ENCODE results near the gene TLR9. TPM values are rescaled to one million over a fixed set of nuclear protein-coding genes. Genes with fewer than 3 reads are reported as not detected.

TLR9 gene
- total RNA-seq, 1 donor from 2014 or later, result not detected

DNA sequence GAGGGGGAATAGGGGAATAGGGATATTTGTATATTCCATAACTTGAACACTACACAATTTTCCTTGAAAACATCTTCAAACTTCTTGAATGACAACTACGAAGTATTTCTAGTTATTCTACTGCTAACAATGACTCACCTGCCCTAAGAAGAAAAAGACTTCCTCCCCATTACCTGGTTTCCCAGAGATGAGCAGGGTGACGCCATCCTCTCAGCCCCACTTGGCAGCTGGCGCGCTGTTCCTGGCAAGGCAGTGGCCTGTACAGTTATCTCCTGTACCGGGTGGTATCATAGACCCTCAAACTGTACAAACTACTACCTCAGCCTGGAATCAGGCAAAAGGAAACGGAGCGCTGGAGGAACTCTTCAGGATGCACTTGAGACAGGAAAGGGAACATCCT is 42.6 kb upstream of the TLR9 start:
- Histone ChIP-seq H3K4me3 (ENCODE audit: low read depth, low read length) (no peak overlapping the region), H3K27me3 (ENCODE audit: control insufficient read depth, insufficient read depth, low read length) (no peaks in the 10 kb centered on the region), H3K36me3 (ENCODE audit: control insufficient read depth, insufficient read depth, low read length) (peaks cover 14% of the 10 kb centered on the region)
- peak; percentile 59 for DNase-seq (ENCODE audit: low read depth)
- TF ChIP-seq, protein P1, sequence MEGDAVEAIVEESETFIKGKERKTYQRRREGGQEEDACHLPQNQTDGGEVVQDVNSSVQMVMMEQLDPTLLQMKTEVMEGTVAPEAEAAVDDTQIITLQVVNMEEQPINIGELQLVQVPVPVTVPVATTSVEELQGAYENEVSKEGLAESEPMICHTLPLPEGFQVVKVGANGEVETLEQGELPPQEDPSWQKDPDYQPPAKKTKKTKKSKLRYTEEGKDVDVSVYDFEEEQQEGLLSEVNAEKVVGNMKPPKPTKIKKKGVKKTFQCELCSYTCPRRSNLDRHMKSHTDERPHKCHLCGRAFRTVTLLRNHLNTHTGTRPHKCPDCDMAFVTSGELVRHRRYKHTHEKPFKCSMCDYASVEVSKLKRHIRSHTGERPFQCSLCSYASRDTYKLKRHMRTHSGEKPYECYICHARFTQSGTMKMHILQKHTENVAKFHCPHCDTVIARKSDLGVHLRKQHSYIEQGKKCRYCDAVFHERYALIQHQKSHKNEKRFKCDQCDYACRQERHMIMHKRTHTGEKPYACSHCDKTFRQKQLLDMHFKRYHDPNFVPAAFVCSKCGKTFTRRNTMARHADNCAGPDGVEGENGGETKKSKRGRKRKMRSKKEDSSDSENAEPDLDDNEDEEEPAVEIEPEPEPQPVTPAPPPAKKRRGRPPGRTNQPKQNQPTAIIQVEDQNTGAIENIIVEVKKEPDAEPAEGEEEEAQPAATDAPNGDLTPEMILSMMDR (IDR thresholded peaks at IDR 0.05; ENCODE audit: insufficient read depth, low read length, severe bottlenecking), result no peak
- no peak for FAIRE-seq

DNA sequence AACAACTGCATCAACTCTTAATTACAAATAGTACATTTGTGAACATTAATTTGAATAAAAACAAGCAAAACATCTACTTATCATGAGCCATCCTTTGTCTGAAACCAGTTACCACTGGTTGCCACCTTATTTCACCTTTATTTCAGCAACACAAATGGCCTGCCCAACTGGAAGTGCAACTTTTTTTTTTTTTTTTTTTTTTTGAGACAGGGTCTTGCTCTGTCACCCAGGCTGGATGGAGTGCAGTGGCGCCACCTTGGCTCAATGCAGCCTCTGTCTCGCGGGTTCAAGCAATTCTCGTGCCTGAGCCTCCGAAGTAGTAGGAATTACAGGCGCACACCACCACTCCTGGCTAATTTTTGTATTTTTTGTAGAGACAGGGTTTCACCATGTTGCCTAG is 39.9 kb upstream of the TLR9 start:
- Histone ChIP-seq H3K36me3 (ENCODE audit: control insufficient read depth, insufficient read depth, low read length) (peaks cover 20% of the 10 kb centered on the region), H3K27me3 (ENCODE audit: control insufficient read depth, insufficient read depth, low read length) (no peaks in the 10 kb centered on the region), H3K4me3 (ENCODE audit: low read depth, low read length) (no peak overlapping the region)
- peak; percentile 23 for DNase-seq (ENCODE audit: low read depth)
- TF ChIP-seq, protein P1 (IDR thresholded peaks at IDR 0.05; ENCODE audit: insufficient read depth, low read length, severe bottlenecking), result peak; percentile 12
- FAIRE-seq, result no peak

DNA sequence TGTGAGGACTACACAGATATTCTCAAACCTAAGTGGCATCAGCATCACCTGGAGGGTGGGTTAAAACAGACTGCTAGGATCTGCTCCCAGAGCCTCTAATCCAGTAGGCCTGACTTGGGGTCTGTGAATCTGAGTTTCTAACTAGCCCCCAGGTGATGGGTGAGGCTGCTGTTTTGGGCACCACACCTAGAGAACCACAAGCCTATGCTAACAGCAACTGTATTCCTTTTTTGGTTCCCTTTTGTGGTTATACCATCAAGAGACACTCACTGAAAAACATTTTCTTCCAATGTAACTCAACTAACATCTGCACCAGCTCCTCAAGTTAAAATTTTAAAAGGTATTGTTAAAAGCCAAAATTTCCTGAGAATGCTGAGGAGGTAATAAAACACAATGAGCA is 37.0 kb upstream of the TLR9 start:
- no peaks in the 10 kb centered on the region for H3K27me3 ChIP-seq (ENCODE audit: control insufficient read depth, insufficient read depth, low read length)
- no peak for FAIRE-seq
- peaks cover 32% of the 10 kb centered on the region for H3K36me3 ChIP-seq (ENCODE audit: control insufficient read depth, insufficient read depth, low read length)
- DNase-seq (ENCODE audit: low read depth), result no peak
- no peak overlapping the region for H3K4me3 ChIP-seq (ENCODE audit: low read depth, low read length)
- TF ChIP-seq, protein P1 (IDR thresholded peaks at IDR 0.05; ENCODE audit: insufficient read depth, low read length, severe bottlenecking), result no peak

DNA sequence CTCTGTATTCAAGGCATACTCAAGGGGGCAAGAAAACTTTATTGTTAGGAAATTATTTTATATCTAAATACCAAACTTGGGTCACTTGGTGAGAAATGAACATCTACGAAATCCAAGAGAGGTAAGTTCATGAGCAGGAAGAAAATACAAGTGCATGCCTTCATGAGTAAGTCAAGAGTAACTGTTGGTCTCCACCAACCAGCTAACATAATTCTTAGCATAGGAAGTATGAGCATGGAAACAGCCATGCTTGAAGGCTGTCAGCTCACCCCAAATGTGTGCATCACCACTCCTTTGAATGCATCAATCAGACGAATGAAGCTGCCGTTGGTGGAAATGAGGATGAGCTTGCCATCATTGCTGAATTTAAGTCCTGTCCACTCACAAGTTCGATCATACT is 34.0 kb upstream of the TLR9 start:
- no peak overlapping the region for H3K4me3 ChIP-seq (ENCODE audit: low read depth, low read length)
- peaks cover 31% of the 10 kb centered on the region for H3K36me3 ChIP-seq (ENCODE audit: control insufficient read depth, insufficient read depth, low read length)
- no peak for DNase-seq (ENCODE audit: low read depth)
- TF ChIP-seq, protein P1 (IDR thresholded peaks at IDR 0.05; ENCODE audit: insufficient read depth, low read length, severe bottlenecking), result no peak
- no peaks in the 10 kb centered on the region for H3K27me3 ChIP-seq (ENCODE audit: control insufficient read depth, insufficient read depth, low read length)
- no peak for FAIRE-seq

DNA sequence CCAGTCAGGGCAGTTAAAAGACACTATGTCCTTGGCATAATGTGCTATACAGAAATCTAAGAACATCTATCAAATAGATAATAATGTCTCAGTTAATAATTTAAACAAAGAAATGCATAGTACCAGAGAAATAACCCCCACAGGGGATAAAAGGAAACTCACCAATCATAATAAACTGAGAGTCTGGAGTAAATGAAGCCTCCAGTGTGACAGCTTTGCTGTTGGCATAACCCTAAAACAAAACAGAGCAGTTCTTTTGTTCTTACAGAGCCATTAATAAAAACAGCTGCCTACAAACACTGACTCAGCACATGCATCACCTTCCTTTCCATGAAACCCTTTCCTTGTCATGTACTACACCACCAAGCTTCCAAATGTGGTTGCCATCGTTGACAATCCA is 33.6 kb upstream of the TLR9 start:
- TF ChIP-seq, protein P1 (IDR thresholded peaks at IDR 0.05; ENCODE audit: insufficient read depth, low read length, severe bottlenecking), result no peak
- FAIRE-seq (no peak), DNase-seq (ENCODE audit: low read depth) (no peak)
- Histone ChIP-seq H3K4me3 (ENCODE audit: low read depth, low read length) (no peak overlapping the region), H3K27me3 (ENCODE audit: control insufficient read depth, insufficient read depth, low read length) (no peaks in the 10 kb centered on the region), H3K36me3 (ENCODE audit: control insufficient read depth, insufficient read depth, low read length) (peaks cover 31% of the 10 kb centered on the region)

DNA sequence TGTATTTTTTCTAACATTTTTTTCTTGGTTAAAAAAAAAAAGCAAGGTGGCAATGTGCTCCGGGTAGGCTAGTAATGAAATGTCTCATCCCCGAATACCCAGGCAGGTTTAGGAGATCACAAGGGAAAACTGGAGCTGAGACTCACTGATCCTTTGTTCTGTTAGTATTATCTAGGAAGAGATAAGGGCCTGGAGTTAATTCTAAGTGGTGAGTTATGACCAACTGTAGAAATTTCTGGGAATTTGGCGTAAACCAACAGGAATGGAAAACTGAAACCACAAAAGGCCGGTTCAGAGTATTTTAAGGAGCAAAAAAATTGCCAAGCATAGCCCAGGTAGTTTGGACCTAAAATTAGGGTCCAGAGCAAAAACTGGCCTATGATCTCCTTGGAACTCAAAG is 32.5 kb upstream of the TLR9 start:
- FAIRE-seq (no peak), DNase-seq (ENCODE audit: low read depth) (no peak)
- H3K4me3 ChIP-seq (ENCODE audit: low read depth, low read length), result no peak overlapping the region
- H3K36me3 ChIP-seq (ENCODE audit: control insufficient read depth, insufficient read depth, low read length), result peaks cover 28% of the 10 kb centered on the region
- TF ChIP-seq, protein P1 (IDR thresholded peaks at IDR 0.05; ENCODE audit: insufficient read depth, low read length, severe bottlenecking), result no peak
- no peaks in the 10 kb centered on the region for H3K27me3 ChIP-seq (ENCODE audit: control insufficient read depth, insufficient read depth, low read length)

Measured in bronchial epithelial cell (primary cell).